NCI-H1436 treated with DMSO at 0.1 percent for 48 hours (cell line): ENCODE results near the gene GOLGA5.
"Not testable (repeated sequence)": the region's sequence is repeated elsewhere in the genome, so short reads cannot be mapped to it uniquely, and the experiment has no call there.

Source experiments
- DNase-seq: peaks from one replicate; lab custom pipeline; 2025; lab: John Stamatoyannopoulos, UW

Gene GOLGA5

DNA sequence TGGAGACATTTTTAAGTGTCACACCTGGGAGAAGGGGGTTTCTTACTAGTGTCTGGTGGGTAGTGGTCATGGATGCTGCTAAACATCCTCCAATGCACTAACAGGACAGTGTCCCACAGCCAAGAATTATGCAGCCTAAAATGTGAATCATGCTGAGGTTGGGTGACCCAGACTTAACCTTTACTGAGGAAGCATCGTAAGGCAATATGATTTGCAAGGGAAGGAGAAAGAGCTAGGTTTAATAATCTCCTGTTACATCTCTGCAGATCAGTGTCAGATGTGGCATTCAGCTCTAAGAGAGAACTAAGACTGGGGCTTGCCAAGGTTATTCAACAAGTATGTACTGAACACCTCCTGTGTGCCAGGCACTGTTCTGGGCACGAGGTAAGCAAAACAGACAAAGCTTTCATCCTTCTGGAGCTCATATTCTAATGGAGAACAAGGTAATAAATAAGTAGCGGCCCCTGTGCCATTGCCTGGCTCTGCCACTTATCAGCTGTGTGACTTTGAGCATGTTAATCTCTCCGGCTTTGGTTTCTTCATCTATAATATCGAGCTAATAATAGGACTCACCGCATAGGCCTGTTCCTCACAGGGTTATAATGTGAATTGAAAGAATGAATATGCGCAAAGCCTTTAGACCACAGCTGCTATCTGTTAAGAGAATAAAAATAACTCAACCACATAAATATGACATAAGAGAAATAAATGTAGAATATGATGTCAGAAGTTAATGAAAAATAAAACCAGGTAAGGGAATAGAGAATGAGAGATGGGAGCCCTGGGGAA is 13.5 kb upstream of the GOLGA5 start:
- no peak for DNase-seq

DNA sequence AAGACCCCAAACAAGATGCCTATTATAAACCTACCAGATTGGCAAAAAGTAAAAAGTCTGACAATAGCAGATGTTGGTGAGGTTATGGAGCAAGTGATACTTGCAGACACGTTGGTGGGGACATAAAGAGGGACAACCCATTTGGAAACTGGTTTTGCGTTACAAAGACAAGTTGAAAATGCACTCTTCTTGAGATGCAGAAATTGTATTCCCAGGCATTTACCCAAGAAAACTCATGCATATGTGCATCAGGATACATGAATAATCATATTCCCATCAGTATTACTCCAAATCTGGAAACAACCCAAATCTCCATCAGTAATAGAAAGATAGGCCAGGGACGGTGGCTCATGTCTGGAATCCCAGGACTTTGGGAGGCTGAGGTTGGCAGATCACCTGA is 12.8 kb upstream of the GOLGA5 start:
- no peak for DNase-seq

DNA sequence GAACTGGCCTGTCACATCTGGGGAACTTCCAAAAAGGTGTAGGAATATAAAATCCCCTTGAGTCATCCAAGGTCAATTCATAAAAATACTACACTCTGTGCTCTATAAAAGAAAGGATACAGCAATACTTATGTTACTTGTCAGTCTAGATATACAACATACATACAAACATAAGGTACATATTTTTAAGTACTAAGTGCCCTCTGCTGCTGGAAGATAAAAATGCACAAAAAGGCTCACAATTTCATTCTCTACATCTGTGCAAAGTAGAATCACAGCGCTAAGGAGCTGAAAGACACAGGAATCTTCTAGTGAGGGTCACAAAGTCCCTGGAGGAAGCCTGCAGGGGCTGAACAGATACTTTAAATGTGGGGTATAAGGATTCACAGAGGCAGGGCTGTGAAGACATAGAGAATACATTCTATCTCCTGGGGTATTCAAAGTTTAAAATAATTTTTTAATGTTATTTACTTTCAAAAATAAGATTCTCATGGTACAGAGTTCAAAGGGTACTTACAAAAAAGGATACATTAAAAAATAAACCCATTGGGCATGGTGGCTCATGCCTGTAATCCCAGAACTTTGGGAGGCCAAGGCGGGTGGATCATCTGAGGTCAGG is 10.2 kb upstream of the GOLGA5 start:
- peak; percentile 54 for DNase-seq

DNA sequence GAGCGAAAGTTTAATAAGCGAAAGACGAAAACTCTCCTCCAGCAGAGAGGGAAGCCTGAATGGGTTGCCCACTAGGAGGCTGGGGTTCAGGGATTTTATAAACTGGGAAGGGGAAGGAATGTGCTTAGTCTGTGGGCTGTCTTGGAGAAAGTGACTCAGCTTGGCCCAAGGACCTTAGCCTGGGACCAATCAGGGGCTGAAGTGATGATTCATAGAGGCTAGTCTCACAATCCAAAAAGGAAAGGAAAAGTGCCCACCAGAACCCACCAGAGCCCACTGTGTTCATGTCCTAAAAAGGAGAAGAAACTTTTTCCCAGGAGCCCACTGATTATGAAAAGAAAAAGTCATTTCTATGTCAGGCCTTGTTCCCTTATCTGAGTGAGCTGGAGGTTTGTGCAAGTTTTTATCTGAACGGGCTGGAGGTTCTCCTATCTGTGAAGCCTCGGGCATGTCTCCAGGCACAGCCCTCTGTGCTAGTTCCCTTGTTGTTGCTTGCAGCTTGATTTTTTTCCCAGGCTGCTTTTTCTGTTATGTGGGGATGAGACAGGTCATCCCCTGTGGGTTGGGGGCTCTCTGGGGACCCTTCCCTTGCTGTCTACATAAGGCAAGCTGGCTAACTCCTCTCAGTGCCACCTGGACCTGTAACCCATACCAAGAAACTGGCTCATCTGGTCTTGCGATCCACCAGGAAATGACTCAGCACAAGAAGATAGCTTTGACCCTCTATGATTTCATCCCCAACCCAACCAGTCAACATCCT is 8.3 kb upstream of the GOLGA5 start:
- DNase-seq = no peak

DNA sequence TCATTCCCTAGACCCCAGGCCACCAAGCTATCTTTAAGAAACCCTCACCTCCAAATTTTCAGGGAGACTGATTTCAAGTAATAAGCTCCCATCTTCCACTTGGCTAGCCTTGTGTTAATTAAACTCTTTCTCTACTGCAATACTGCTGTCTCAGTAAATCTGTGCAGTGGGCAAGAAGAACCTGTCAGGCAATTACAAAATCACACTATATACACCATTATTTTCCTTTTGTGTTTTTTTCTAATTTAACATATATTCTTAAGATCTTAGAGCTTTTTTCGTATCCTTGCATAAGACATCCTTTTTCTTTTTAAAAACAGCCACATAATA is 7.7 kb upstream of the GOLGA5 start:
- no peak for DNase-seq

DNA sequence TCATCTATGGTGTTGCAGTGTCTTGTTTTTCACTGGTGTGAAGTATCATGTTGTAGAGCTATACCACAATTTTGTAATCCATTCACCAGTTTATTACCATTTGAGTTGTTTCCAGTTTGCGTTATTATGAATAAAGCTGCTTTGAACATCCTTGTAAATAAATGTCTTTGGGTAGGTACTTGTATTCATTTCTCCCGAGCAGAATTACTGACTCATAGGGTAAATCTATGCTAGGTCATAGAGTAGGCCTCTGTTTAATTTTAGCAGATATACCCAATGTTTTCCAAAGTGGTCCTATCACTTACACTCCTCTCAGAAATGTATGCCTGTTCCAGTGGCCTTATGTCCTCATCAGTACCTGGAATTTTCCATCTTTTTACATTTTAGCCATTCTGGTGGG is 6.6 kb upstream of the GOLGA5 start:
- DNase-seq = no peak

DNA sequence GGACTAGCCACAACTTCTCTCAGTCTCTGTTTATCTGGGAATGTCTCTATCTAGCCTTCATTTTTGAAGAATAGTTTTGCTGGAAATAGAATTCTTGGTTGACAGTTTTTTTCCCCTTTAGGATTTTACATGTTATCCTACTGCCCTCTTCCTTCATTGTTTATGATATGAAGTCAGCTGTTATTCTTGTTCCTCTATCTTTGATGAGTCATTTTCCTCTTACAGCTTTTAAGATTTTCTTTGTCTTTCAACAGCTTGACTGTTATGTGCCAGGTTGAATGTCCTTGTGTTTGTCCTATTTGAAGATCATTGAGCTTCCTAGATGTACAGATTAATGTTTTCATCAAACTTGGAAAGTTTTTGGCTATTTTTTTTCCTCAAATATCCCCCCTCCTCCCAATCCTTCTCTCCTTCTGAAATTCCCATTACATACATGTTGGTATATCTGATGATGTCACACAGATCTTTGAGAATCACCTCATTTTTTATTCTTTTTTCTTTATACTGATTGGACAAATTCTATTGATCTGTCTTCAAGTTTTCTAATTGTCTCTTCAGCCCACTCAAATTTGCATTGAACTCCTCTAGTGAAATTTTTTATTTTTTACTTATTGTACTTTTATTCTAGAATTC is 4.5 kb upstream of the GOLGA5 start:
- no peak for DNase-seq

DNA sequence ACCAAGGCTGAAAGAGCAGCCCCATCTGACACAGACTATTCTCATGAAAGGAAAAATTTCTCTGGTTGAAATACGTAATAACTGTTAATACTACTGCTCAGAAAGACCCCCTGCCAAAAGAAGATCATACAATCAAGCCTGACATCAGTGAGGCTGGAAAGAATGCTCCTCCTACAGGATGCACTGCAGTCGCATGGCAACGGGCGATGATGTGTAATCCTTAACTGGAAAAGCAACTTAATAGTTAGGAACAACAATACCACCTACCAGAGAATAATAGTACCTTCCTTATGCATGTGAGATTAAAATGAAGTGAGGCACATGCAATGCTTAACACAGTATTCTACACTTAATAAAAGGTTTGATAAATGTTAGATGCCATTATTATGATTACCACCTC is 1.2 kb upstream of the GOLGA5 start:
- no peak for DNase-seq

DNA sequence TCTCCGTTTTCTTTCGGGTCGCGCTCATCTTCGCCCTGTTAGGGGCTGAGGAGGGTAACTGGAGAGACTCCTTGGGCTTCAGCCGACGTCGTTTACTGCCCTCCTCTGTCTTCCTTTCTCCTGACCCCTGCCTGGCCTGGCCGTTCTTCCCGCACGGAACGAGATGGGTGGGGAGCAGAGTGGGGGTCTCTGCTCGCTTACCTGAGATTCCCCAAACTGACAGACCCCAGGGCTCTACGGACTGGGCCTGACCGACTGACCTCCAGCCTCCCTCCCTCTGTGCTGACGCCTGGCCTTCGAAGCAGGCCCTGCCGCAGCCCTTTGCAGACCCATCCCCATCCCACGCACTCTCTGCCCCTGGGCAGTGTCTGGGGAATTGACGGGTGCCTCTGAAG is 439 bp downstream of the GOLGA5 start:
- no peak for DNase-seq

DNA sequence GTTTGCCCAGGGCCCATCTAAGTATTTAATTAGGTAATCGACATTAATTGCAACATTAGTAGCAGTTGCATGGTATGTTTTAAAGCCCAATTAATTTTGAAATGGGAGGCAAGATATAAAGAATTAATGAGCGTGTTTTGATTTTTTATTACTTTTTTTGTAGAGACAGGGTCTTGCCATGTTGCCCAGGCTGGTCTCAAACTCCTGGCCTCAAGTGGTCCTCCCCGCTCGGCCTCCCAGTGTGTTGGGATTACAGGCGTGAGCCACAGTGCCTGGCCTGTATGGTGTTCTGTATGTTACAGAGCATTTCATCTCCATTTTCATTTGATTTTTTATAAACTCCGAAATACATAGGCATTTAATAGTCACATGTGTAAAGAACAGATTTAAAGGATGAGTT is 856 bp downstream of the GOLGA5 start:
- no peak for DNase-seq

DNA sequence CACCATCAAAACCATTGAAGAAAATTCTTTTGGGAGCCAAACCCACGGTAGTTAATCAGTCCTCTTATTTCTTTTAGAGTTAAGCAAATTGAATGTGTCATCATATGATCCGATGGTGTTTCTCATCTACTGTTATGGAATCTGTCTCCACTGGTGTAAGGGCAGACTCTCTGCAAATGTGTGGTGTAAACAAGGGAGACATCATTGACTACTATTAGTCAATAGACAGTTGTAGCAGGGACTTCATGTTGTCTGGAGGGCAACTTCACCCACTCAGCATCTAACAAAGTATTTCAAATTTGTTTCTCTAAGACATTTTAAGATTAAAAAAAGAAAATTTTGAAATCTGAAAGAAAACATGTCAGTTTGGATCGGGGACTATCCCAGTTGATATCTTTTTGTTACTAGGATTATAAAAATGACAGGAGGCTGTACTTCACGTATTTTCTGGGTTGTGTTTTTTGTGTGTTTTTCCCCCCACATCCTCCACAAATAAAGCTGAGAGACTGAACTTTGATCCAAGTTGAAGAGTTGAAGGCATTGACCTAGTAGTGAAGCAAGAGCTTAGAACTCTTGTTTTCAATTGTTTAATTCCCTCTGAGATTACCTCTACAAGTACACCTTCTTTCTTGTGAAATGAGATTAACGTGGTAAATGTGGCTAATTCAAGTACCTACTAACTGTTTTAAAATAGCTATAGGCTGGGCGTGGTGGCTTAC is 4.0 kb downstream of the GOLGA5 start:
- DNase-seq = no peak

DNA sequence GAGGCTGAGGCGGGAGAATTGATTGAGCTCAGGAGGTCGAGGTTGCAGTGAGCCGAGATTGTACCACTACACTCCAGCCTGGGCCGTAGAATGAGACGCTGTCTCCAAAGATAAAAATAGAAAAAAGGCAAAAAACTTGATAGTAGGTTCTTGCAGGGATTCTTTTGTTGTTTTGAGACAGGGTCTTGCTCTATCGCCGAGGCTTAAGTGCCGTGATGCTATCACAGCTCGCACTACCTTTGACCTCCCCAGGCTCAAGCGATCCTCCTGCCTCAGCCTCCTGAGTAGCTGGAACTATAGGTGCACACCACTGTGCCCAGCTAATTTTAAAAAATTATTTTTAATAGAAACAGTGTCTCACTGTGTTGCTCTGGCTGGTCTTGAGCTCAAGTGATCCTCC is 4.7 kb downstream of the GOLGA5 start:
- DNase-seq = no peak

DNA sequence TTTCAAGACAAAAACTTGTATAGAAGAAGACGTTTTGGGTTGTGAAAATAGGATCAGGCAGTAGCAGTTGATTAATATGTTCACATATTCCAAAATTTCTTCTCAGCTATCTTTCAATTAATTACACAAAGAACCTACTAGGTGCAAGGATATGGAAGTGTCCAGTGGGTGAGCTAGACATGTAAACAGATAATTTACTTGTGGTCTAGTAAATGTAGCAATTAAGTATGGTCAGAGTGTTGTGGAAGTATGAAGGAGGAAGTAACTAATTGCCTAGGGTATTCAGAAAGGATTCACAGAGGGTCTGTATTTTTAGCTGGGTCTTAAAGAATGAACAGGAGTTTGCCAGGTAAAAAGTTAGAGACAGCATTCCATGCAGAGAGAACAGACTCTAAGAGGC is 5.9 kb downstream of the GOLGA5 start:
- no peak for DNase-seq

DNA sequence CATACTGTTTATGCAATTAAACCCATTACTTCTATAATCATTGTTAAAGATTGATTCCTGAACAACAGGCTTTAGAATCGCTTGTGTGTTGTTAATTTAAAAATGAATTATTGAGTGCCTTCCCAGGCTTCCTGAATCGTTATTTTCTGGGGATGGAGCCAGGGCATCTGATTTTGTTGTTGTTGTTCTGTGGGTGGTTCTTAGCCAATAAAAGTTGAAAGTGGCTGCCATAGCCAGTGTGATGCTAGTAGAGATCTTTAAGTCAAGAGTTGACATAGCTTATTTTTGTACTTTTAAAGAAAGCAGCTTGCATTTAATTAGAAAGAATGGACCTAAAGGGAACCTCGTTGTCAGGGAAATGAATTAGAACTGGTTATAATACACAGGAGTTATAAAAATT is 6.4 kb downstream of the GOLGA5 start:
- DNase-seq = no peak

DNA sequence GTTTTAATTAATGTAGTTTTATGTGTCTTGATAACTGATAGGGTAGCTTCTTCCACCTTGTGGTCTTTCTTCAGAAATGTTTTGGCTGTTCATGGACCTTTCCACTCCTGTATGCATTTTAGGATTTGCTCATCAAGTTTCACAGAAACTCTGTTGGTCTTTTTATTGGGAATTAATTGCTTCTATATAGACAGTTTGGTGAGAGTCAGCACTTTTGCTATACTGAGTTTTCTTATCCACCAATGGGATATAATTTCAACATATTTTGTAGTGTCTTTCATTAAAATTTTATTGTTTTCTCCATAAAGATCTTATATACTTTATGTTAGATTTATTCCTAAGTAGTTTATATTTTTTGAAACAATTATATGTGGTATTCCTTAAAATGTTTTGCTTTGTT is 7.8 kb downstream of the GOLGA5 start:
- no peak for DNase-seq

DNA sequence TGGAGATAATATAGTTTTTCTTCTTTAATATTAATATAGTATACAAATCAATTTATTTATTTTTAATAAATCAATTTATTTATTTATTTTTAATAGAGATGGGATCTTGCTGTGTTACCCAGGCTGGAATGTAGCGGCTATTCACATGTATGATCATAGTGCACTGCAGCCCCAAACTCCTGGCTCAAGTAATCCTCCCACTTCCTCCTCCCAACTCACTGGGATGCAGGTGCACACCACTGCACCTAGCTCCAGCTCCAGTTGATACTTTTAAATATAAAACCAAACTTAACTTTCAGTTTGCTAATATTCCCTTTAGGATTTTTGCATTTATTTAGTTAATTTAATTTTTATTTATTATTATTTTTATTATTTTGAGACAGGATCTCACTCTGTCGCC is 8.6 kb downstream of the GOLGA5 start:
- no peak for DNase-seq

DNA sequence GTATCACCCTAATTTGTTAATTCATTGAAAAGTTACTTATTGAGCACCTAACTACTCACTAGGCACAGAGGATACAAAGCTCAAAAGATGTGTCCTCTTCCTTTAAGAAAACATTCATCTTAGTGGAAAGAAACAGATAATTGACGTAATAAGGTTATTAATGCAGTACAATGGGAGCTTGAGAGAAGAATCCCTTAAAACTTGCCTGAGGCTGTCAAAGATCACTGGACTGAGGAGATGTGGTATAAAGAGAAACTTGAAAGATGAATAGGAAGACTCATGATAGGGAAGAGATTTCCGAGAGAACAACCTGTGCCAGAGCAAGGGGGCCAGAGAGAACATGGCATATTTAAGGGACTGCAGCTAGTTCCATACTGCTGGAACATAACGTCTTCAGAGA is 19.1 kb downstream of the GOLGA5 start:
- DNase-seq = no peak

DNA sequence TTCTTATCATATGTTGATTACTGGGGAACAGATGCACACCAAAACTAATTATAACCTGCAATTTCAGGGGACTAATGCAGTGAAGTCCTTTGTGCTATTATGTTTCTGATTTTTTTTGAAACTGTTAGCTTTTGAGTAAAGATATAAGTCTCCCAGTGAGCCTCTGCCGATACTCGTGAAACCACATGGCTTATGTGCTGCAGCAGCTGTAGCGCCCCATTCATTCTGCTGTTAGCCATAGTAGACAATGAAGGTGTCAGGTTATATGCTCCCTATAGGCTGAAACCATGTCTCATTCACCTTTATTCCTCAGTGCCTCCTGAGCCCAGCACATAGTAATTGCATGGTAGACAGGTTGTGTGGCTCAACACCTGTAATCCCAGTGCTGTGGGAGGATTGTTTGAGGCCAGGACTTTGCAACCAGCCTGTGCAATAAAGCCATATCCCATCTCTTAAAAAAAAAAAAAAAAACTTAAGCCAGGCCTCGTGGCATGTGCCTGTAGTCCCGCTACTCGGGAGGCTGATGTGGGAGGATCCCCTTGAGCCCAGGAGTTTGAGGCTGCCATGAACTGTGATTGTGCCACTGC is 25.0 kb downstream of the GOLGA5 start:
- DNase-seq = peak; percentile 9

DNA sequence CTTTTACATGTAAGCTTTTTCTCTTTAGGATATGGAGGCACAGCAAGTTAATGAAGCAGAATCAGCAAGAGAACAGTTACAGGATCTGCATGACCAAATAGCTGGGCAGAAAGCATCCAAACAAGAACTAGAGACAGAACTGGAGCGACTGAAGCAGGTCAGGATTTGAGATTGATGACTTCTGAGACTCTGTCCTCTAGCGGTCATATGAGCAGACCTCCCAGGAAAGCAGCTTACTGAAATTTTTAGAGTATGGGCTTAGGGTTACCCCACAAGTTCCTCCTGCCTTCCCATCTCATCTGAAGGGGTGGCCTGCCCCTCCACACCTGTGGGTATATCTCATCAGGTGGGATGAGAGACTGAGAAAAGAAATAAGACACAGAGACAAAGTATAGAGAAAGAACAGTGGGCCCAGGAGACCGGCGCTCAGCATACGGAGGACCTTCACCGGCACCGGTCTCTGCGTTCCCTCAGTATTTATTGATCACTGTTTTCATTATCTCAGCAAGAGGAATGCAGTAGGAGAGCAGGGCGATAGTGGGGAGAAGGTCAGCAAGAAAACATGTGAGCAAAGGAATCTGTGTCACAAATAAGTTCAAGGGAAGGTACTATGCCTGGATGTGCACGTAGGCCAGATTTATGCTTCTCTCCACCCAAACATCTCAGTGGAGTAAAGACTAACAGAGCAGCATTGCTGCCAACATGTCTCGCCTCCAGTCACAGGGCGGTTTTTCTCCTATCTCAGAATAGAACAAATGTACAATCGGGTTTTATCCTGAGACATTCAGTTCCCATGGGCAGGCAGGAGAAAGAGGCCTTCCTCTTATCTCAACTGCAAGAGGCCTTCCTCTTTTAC is 25.8 kb downstream of the GOLGA5 start:
- not testable (repeated sequence) for DNase-seq

DNA sequence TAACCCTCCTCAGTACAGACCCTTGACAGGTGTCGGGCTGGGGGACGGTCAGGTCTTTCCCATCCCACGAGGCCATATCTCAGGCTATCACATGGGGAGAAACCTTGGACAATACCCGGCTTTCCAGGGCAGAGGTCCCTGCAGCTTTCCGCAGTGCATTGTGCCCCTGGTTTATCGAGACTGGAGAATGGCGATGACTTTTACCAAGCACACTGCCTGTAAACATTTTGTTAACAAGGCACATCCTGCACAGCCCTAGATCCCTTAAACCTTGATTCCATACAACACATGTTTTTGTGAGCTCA is 26.4 kb downstream of the GOLGA5 start:
- not testable (repeated sequence) for DNase-seq

DNA sequence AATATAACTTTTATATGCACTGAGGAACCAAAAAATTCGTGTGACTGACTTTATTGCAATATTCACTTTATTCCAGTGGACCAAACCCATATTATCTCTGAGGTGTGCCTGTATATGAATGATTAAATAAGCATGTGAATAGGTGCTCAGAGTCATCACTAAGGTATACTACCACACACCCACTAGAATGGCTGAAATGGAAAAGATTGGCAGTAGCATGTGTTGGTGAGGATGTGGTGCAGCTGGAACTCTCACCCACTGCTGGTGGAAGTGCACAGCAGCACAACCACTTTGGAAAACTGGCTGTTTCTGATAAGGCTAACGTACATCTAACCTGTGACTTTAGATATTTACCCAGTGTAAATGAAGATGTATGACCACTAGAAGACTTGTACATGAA is 36.8 kb downstream of the GOLGA5 start:
- no peak for DNase-seq
